Brain microvascular endothelial cell (primary cell): ENCODE measurements around the gene PLVAP.

ENCODE experiments used
- DNase-seq: peaks from one replicate; pipeline ENCODE4 v3.0.0-alpha.2; 2020
- H3K27ac ChIP-seq: fragments of 250-450 bp; sonication (Bioruptor Pico); 2 replicates; pipeline ENCODE4 v1.5.1; 2020; ENCODE audit warnings: mild to moderate bottlenecking, moderate library complexity
- H3K27me3 ChIP-seq: fragments of 250-450 bp; sonication (Bioruptor Pico); replicated peaks from 2 replicates; pipeline ENCODE4 v1.5.1; 2020; ENCODE audit warnings: mild to moderate bottlenecking
- H3K36me3 ChIP-seq: fragments of 250-450 bp; sonication (Bioruptor Pico); replicated peaks from 2 replicates; pipeline ENCODE4 v1.5.1; 2020; ENCODE audit warnings: mild to moderate bottlenecking
- H3K4me3 ChIP-seq: 2 replicates; pipeline ENCODE4 v1.5.1; 2011; ENCODE audit warnings: low read depth, mild to moderate bottlenecking, control low read depth, low read length, moderate library complexity
- in situ Hi-C: cut with HindIII; loops from 2 replicates; pipeline ENCODE4 v1.10.0; 2017; ENCODE audit warnings: low sequenced_read_pairs, low pct_ligation_motif_present
- TF ChIP-seq, protein P1 (sequence below): IDR thresholded peaks from 2 replicates; pipeline ENCODE4 v1.5.1; 2011; ENCODE audit warnings: low read depth, mild to moderate bottlenecking, moderate library complexity, low read length, control low read depth, inconsistent platforms; ENCODE audit errors: missing control alignments

Gene PLVAP

DNA sequence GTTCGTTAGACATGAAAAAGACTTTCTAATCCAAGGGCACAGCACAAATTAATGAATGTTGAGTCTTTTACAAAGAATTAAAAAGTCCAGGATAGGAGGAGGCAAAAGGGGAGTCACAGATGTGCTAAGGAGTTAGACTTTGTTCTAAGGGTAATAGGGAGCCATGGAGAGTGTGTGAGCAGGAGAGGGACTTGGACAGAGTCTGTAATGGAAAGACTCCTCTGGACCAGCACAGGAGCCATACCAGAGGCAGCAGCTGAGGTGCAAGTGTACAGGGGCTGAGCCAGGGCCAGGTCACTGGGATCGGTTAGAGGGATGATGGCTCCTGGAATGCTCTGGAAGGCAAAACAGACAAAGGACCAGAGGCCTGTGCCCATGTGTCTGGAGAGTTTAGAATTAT, 29.3 kb downstream of the PLVAP start:
- no peak overlapping the region for H3K4me3 ChIP-seq
- no peak for DNase-seq
- H3K36me3 ChIP-seq = no peaks in the 10 kb centered on the region
- TF ChIP-seq, protein P1, sequence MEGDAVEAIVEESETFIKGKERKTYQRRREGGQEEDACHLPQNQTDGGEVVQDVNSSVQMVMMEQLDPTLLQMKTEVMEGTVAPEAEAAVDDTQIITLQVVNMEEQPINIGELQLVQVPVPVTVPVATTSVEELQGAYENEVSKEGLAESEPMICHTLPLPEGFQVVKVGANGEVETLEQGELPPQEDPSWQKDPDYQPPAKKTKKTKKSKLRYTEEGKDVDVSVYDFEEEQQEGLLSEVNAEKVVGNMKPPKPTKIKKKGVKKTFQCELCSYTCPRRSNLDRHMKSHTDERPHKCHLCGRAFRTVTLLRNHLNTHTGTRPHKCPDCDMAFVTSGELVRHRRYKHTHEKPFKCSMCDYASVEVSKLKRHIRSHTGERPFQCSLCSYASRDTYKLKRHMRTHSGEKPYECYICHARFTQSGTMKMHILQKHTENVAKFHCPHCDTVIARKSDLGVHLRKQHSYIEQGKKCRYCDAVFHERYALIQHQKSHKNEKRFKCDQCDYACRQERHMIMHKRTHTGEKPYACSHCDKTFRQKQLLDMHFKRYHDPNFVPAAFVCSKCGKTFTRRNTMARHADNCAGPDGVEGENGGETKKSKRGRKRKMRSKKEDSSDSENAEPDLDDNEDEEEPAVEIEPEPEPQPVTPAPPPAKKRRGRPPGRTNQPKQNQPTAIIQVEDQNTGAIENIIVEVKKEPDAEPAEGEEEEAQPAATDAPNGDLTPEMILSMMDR = no peak
- in situ Hi-C loops = no loop called here
- H3K27me3 ChIP-seq = no peaks in the 10 kb centered on the region
- H3K27ac ChIP-seq = no peak overlapping the region

DNA sequence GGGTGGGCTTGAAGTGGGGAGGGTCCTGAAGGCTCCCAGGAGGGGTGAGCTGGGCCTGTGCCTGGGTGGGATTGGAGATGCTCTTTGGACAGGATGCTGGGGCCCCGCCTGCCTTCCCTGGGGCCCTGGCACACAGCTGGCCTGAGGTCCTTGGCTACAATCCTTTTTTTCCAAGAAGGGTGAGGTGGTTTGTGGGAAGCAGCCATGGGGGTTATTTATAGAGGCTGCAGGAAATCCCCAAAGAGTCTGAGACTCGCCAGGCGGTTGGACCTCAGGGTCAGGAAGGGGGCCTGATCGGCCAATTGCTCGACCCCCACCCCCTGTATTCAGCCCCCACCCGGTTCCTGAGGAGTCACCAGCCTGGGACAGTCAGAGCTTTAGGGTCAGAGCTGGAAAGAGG, 29.8 kb downstream of the PLVAP start:
- H3K4me3 ChIP-seq = no peak overlapping the region
- no peak overlapping the region for H3K27ac ChIP-seq
- H3K36me3 ChIP-seq = no peaks in the 10 kb centered on the region
- in situ Hi-C loops = no loop called here
- TF ChIP-seq, protein P1 = no peak
- DNase-seq = no peak
- no peaks in the 10 kb centered on the region for H3K27me3 ChIP-seq

DNA sequence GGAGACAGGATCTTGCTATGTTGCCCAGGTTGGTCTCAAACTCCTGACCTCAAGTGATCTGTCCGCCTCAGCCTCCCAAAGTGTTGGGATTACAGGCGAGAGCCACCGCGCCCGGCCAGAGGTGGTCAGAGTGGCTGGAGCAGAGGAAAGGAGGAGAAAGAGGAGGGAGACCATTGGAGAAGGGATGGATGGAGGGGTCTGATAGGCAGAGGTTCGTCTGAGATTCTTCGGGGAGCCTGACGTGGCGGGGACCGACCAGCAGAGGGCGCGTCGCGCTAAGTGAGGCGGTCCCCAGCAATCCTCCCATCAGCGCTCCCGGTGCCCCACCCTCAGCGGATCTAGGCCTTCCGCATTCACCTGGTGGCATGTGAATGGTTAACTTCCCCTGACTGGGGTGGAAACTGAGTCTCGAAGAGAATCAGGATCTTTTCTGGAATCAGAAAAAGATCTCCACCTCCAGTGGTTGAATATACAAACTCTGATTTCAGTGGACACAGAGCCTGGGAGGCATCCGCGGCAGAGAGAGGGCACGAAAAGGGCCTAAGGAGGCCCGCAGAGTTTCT, 31.0 kb downstream of the PLVAP start:
- TF ChIP-seq, protein P1 = peak; percentile 95
- Histone ChIP-seq H3K27ac (no peak overlapping the region), H3K27me3 (no peaks in the 10 kb centered on the region), H3K4me3 (no peak overlapping the region), H3K36me3 (no peaks in the 10 kb centered on the region)
- peak; percentile 64 for DNase-seq
- in situ Hi-C loops = no loop called here

DNA sequence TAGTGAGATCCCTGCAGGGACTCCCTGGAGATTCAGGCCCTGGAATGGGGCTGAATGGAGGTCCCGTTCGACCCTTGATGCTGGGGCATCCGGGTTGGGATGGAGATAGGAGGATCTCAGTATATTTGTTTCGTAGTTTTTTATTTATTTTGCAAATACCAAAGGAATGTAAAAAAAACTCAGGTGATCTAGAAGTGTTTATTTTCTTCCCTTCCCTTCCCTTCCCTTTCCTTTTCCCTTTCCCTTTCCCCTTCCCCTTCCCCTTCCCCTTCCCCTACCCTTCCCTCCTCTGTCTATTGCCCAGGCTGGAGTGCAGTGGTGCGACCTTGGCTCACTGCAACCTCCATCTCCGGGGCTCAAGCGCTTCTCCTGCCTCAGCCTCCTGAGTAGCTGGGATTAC, 35.3 kb downstream of the PLVAP start:
- Histone ChIP-seq H3K27ac (no peak overlapping the region), H3K4me3 (no peak overlapping the region), H3K36me3 (no peaks in the 10 kb centered on the region), H3K27me3 (no peaks in the 10 kb centered on the region)
- DNase-seq = no peak
- in situ Hi-C loops = no loop called here
- TF ChIP-seq, protein P1 = no peak

DNA sequence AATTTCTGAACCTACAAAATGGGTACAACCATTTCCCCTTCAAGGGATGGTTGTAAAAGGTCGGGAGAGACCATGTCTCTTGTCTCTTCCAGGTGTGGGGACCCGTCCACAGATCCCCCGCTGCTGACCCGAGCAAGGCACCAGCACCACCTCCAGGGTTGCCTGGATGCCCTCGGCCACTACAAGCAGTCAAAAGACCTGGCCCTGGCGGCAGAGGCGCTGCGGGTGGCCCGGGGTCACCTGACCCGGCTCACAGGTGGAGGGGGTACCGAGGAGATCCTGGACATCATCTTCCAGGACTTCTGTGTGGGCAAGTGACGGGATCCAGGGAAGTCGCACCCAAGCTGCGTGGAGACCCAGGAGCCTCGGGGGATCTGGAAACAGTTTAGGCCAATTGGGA, 35.8 kb downstream of the PLVAP start:
- Histone ChIP-seq H3K36me3 (no peaks in the 10 kb centered on the region), H3K27me3 (no peaks in the 10 kb centered on the region), H3K27ac (no peak overlapping the region), H3K4me3 (no peak overlapping the region)
- in situ Hi-C loops = no loop called here
- TF ChIP-seq, protein P1 = no peak
- no peak for DNase-seq

DNA sequence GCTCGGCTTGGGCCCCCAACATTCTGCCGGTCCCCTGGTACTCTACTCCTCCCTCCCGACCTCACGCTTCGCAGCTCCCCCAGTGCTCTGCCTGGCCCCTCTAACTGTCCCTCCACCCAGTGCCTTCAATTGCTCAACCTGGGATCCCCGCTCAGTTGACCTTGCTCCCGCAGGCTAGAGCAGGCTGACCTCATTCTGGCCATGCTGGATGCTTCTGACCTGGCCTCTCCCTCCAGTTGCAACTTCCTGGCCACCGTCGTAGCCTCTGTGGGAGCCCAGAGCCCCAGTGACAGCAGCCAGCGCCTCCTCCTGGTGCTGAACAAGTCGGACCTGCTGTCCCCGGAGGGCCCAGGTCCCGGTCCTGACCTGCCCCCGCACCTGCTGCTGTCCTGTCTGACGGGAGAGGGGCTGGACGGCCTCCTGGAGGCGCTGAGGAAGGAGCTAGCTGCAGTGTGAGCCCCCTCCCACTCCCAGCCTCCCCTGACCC, 36.2 kb downstream of the PLVAP start:
- H3K27me3 ChIP-seq = no peaks in the 10 kb centered on the region
- in situ Hi-C loops = no loop called here
- no peak overlapping the region for H3K27ac ChIP-seq
- TF ChIP-seq, protein P1 = no peak
- DNase-seq = no peak
- H3K36me3 ChIP-seq = no peaks in the 10 kb centered on the region
- no peak overlapping the region for H3K4me3 ChIP-seq
